ENCODE measurements around the gene CMTM2. TPM values are rescaled to one million over a fixed set of nuclear protein-coding genes. Genes with fewer than 3 reads are reported as not detected.

CMTM2 gene
- total RNA-seq, 1 donor from 2014 or later: not detected

- Histone ChIP-seq H3F3A (ENCODE audit: low read depth) (peaks cover 21% of the 10 kb centered on the region), H3K27ac (no peak overlapping the region), H3K9me3 (ENCODE audit: low read depth) (no peaks in the 10 kb centered on the region), H3K79me2 (ENCODE audit: low read depth) (no peaks in the 10 kb centered on the region), H3K4me2 (no peak overlapping the region), H3K36me3 (no peaks in the 10 kb centered on the region), H3K4me3 (no peak overlapping the region), H2AFZ (replicated peaks) (no peak overlapping the region), H3K27me3 (no peaks in the 10 kb centered on the region), H3K9ac (no peak overlapping the region), H4K20me1 (ENCODE audit: low read depth) (peaks cover 5% of the 10 kb centered on the region), H3K4me1 (peaks cover 13% of the 10 kb centered on the region)
- Mint-ChIP-seq H3K4me3 (no peak overlapping the region), H3K36me3 (peaks cover 17% of the 10 kb centered on the region), H3K9me3 (no peaks in the 10 kb centered on the region), H3K27ac (no peak overlapping the region), H3K27me3 (ENCODE audit: insufficient read depth, low read depth) (peaks cover 6% of the 10 kb centered on the region), H3K4me1 (peaks cover 35% of the 10 kb centered on the region)
- DNase-seq (ENCODE audit: low spot score): no peak
- TF ChIP-seq EZH2 (IDR thresholded peaks at IDR 0.05) (no peak), CTCF (IDR thresholded peaks at IDR 0.05) (no peak), EZH2phosphoT487 (IDR thresholded peaks at IDR 0.05) (no peak)
These were observed 39.5 kb downstream of the CMTM2 start for GRCh38 chr16:66618588-66619375.

- no peak overlapping the region for H3K9ac ChIP-seq
- H3K9me3 Mint-ChIP-seq: no peaks in the 10 kb centered on the region
- H3K36me3 Mint-ChIP-seq: peaks cover 14% of the 10 kb centered on the region
- no peaks in the 10 kb centered on the region for H3K9me3 ChIP-seq (ENCODE audit: low read depth)
- peaks cover 17% of the 10 kb centered on the region for H3K4me1 ChIP-seq
- H2AFZ ChIP-seq (replicated peaks): no peak overlapping the region
- no peak overlapping the region for H3K4me2 ChIP-seq
- H3K4me3 Mint-ChIP-seq: no peak overlapping the region
- peaks cover 5% of the 10 kb centered on the region for H4K20me1 ChIP-seq (ENCODE audit: low read depth)
- H3K27ac Mint-ChIP-seq: no peak overlapping the region
- peaks cover 17% of the 10 kb centered on the region for H3F3A ChIP-seq (ENCODE audit: low read depth)
- no peak overlapping the region for H3K4me3 ChIP-seq
- no peaks in the 10 kb centered on the region for H3K27me3 ChIP-seq
- H3K36me3 ChIP-seq: no peaks in the 10 kb centered on the region
- no peak overlapping the region for H3K27ac ChIP-seq
- H3K27me3 Mint-ChIP-seq (ENCODE audit: insufficient read depth, low read depth): peaks cover 6% of the 10 kb centered on the region
- H3K79me2 ChIP-seq (ENCODE audit: low read depth): no peaks in the 10 kb centered on the region
- peaks cover 40% of the 10 kb centered on the region for H3K4me1 Mint-ChIP-seq
- DNase-seq (ENCODE audit: low spot score): no peak
- TF ChIP-seq EZH2 (IDR thresholded peaks at IDR 0.05) (no peak), EZH2phosphoT487 (IDR thresholded peaks at IDR 0.05) (no peak), CTCF (IDR thresholded peaks at IDR 0.05) (no peak)
These were observed 40.5 kb downstream of the CMTM2 start for GRCh38 chr16:66619534-66620428.

GRCh38 chr16:66620429-66620795 is 41.1 kb downstream of the CMTM2 start:
- Histone ChIP-seq H3K27ac (no peak overlapping the region), H3K9me3 (ENCODE audit: low read depth) (no peaks in the 10 kb centered on the region), H4K20me1 (ENCODE audit: low read depth) (peaks cover 5% of the 10 kb centered on the region), H3K36me3 (no peaks in the 10 kb centered on the region), H3K27me3 (no peaks in the 10 kb centered on the region), H3K4me1 (peaks cover 17% of the 10 kb centered on the region), H3K9ac (no peak overlapping the region), H3K79me2 (ENCODE audit: low read depth) (no peaks in the 10 kb centered on the region), H2AFZ (replicated peaks) (no peak overlapping the region), H3K4me3 (no peak overlapping the region), H3K4me2 (no peak overlapping the region), H3F3A (ENCODE audit: low read depth) (peaks cover 17% of the 10 kb centered on the region)
- Mint-ChIP-seq H3K36me3 (peaks cover 9% of the 10 kb centered on the region), H3K4me3 (no peak overlapping the region), H3K27ac (no peak overlapping the region), H3K27me3 (ENCODE audit: insufficient read depth, low read depth) (peaks cover 6% of the 10 kb centered on the region), H3K9me3 (no peaks in the 10 kb centered on the region), H3K4me1 (peaks cover 40% of the 10 kb centered on the region)
- no peak for TF ChIP-seq EZH2phosphoT487 (IDR thresholded peaks at IDR 0.05)
- TF ChIP-seq EZH2 (IDR thresholded peaks at IDR 0.05): no peak
- TF ChIP-seq CTCF (IDR thresholded peaks at IDR 0.05): no peak
- no peak for DNase-seq (ENCODE audit: low spot score)

Data from neural progenitor cell (in vitro differentiated cells).